Fibroblast of lung (primary cell): ENCODE data around the gene KASH5. TPM values are rescaled to one million over a fixed set of nuclear protein-coding genes. Genes with fewer than 3 reads are reported as not detected.

Experiments
- DNase-seq, 2 donors: peaks; one replicate each; pipeline versions ENCODE4 v3.0.0 to v3.0.0-alpha.2; 2010; ENCODE audit warnings: low read depth in 2 of 2
- H2AFZ ChIP-seq: 2 replicates; pipeline ENCODE4 v1.5.1; 2012; ENCODE audit warnings: low read length, control low read depth, inconsistent platforms
- H3K27ac ChIP-seq: 2 replicates; pipeline ENCODE4 v1.5.1; 2011; ENCODE audit warnings: low read length, control low read depth; ENCODE audit not compliant: insufficient read depth
- H3K27me3 ChIP-seq: 2 replicates; pipeline ENCODE4 v1.5.1; 2011; ENCODE audit warnings: mild to moderate bottlenecking, low read length; ENCODE audit not compliant: control insufficient read depth, insufficient read depth
- H3K36me3 ChIP-seq: 2 replicates; pipeline ENCODE4 v1.5.1; 2011; ENCODE audit warnings: low read length; ENCODE audit not compliant: control insufficient read depth, insufficient read depth
- H3K4me1 ChIP-seq: 2 replicates; pipeline ENCODE4 v1.5.1; 2011; ENCODE audit warnings: low read length; ENCODE audit not compliant: control insufficient read depth, insufficient read depth; ENCODE audit errors: extremely low read depth
- H3K4me2 ChIP-seq: 2 replicates; pipeline ENCODE4 v1.5.1; 2011; ENCODE audit warnings: low read length, control low read depth; ENCODE audit not compliant: insufficient read depth; ENCODE audit errors: extremely low read depth
- H3K4me3 ChIP-seq, 4 experiments: fragments of 200-600 bp in 1 of 4; sonication (generic) in 1 of 4; replicated peaks in 1 of 4; 2 replicates each; pipeline ENCODE4 v1.5.1; 2011 to 2016; ENCODE audit warnings: low read length in 4 of 4, low read depth in 3 of 4, mild to moderate bottlenecking in 3 of 4, control low read depth in 2 of 4, inconsistent platforms in 1 of 4, mixed read lengths in 1 of 4; ENCODE audit not compliant: insufficient read depth in 1 of 4; ENCODE audit errors: control extremely low read depth in 1 of 4
- H3K79me2 ChIP-seq: 2 replicates; pipeline ENCODE4 v1.5.1; 2012; ENCODE audit warnings: mild to moderate bottlenecking, low read length, inconsistent platforms; ENCODE audit not compliant: control insufficient read depth, insufficient read depth
- H3K9ac ChIP-seq: 2 replicates; pipeline ENCODE4 v1.5.1; 2011; ENCODE audit warnings: mild to moderate bottlenecking, low read length, control low read depth; ENCODE audit not compliant: insufficient read depth
- H3K9me3 ChIP-seq: 2 replicates; pipeline ENCODE4 v1.5.1; 2012; ENCODE audit warnings: low read depth, low read length; ENCODE audit not compliant: control insufficient read depth, insufficient read depth
- H4K20me1 ChIP-seq: 2 replicates; pipeline ENCODE4 v1.5.1; 2011; ENCODE audit warnings: low read length; ENCODE audit not compliant: control insufficient read depth, insufficient read depth; ENCODE audit errors: extremely low read depth
- EZH2 ChIP-seq: IDR thresholded peaks from 2 replicates; pipeline ENCODE4 v1.5.1; 2012; ENCODE audit warnings: low read length, control low read depth, mild to moderate bottlenecking; ENCODE audit errors: missing control alignments
- polyA plus RNA-seq, 2 donors: library from polyadenylated mRNA; depleted of rRNA in 1 of 2; stranded (reverse) in 1 of 2; unstranded in 1 of 2; fragments of >200 nt; gene quantifications; 2 replicates each; pipeline ENCODE4 v1.2.1, GENCODE V29; 2011 to 2012; ENCODE audit warnings: missing spikeins in 1 of 2
- total RNA-seq: library from RNA; depleted of rRNA; stranded (reverse); fragments of >200 nt; gene quantifications from 2 replicates; pipeline ENCODE4 v1.2.1, GENCODE V29; 2014
- TF ChIP-seq, protein P1 (sequence below), 2 donors: IDR thresholded peaks in 1 of 2; conservative IDR thresholded peaks in 1 of 2; 1 replicate in 1 of 2; 2 replicates in 1 of 2; pipeline ENCODE4 v1.5.1; 2011 to 2012; ENCODE audit warnings: low read length in 2 of 2, control low read depth in 1 of 2, inconsistent platforms in 1 of 2, low read depth in 1 of 2, mild to moderate bottlenecking in 1 of 2

KASH5 gene
- total and polyA plus RNA-seq, 2 donors (not counting 1 experiment from before 2014, with no cell fraction given): not detected

DNA sequence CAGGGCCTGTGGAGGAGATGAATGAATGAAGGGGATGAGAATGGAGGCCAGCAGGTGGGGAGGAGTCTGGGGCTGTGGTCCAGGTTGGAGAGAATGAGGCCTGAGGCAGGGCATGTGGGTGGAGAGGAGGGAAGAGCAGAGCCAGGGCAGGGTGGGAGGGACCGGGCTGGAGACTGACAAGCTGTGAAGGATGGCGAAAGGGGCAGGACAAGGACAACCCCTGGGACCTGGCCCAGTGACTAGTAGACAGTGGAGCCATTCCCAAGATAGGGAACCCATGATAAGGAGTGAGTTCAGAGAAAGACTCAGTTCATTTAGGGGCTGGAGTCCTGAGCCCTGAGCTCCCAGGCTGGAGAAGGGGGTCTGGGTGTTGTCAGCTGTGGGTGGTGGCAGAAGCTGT, 32.2 kb downstream of the KASH5 start:
- Histone ChIP-seq H3K27me3 (peaks cover 66% of the 10 kb centered on the region), H3K9me3 (no peaks in the 10 kb centered on the region), H3K9ac (no peak overlapping the region), H4K20me1 (no peaks in the 10 kb centered on the region), H3K4me2 (no peak overlapping the region), H3K4me1 (no peaks in the 10 kb centered on the region), H2AFZ (no peak overlapping the region), H3K27ac (no peak overlapping the region), H3K36me3 (no peaks in the 10 kb centered on the region), H3K79me2 (no peaks in the 10 kb centered on the region), H3K4me3 (no peak overlapping the region)
- no peak for DNase-seq
- TF ChIP-seq, protein P1, sequence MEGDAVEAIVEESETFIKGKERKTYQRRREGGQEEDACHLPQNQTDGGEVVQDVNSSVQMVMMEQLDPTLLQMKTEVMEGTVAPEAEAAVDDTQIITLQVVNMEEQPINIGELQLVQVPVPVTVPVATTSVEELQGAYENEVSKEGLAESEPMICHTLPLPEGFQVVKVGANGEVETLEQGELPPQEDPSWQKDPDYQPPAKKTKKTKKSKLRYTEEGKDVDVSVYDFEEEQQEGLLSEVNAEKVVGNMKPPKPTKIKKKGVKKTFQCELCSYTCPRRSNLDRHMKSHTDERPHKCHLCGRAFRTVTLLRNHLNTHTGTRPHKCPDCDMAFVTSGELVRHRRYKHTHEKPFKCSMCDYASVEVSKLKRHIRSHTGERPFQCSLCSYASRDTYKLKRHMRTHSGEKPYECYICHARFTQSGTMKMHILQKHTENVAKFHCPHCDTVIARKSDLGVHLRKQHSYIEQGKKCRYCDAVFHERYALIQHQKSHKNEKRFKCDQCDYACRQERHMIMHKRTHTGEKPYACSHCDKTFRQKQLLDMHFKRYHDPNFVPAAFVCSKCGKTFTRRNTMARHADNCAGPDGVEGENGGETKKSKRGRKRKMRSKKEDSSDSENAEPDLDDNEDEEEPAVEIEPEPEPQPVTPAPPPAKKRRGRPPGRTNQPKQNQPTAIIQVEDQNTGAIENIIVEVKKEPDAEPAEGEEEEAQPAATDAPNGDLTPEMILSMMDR (conservative IDR thresholded peaks at IDR 0.05 in 1 of 2, IDR thresholded peaks at IDR 0.05 in 1 of 2; ENCODE audit: low read depth in 1 of 2, low read length in 2 of 2): no peak
- TF ChIP-seq EZH2: no peak

DNA sequence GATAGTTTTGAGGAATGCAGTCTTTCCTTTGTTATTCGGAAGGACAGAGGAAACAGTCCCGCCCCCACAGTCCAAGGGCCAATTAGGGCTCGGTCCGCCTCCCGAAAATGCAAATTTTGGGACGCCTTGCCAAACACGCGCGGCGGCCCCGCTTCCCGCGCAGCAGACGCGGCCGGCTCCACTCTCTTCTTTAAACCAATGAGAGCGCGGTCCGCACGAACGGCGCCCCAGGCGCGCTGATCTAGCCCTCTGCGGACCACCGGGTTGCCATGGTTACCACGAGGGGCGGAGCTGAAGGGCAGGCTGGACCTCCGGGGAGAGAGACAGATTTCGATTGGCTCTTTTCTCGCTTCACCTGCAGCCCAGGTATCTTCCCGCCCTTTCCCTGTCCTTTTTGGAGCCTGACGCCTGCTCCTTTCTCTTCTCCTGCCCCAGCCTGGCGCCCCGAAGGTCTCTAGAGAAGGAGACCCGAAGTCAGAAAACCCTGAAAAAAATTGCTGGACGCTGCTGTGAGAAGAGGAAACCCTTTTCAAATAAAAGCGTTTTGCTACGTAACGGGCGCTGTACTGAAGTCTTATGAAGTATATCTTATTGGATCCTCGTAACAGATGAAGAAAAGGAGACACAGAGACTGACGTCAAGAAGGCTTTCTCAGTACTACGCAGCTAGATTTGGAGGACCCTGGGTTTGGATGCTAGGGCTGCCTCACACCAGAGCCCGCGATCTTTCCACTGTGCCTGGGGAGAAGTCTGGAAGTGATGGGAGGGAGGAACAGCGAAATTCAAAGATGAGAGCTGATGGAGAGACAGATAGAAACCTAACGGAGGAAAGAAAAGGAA, 33.2 kb downstream of the KASH5 start:
- no peak overlapping the region for H3K4me3 ChIP-seq
- TF ChIP-seq, protein P1 (conservative IDR thresholded peaks at IDR 0.05 in 1 of 2, IDR thresholded peaks at IDR 0.05 in 1 of 2; ENCODE audit: low read depth in 1 of 2, low read length in 2 of 2): no peak
- peak; percentile 72 for TF ChIP-seq EZH2
- H3K27ac ChIP-seq: no peak overlapping the region
- no peaks in the 10 kb centered on the region for H3K4me1 ChIP-seq
- DNase-seq: peak; percentile 20 to 44
- H3K79me2 ChIP-seq: no peaks in the 10 kb centered on the region
- no peak overlapping the region for H2AFZ ChIP-seq
- no peak overlapping the region for H3K9ac ChIP-seq
- H3K36me3 ChIP-seq: no peaks in the 10 kb centered on the region
- H3K27me3 ChIP-seq: peaks cover 75% of the 10 kb centered on the region
- H4K20me1 ChIP-seq: no peaks in the 10 kb centered on the region
- no peaks in the 10 kb centered on the region for H3K9me3 ChIP-seq
- H3K4me2 ChIP-seq: no peak overlapping the region

DNA sequence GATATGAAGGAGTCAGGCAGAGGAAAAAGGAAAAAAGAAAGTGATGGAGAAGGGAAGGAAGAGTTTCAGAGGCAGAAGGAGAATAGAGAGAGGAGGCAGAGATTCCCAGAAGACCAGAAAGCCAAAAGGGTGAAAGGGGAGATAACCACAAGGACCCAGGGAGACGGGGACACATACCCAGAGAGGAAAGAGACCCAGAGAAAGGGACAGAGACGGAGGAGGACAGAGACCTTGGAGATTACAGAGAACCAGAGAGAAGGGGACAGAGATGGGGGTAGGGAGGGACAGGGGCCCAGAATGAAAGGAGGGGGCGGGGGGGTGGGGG, 33.8 kb downstream of the KASH5 start:
- Histone ChIP-seq H3K4me3 (no peak overlapping the region), H4K20me1 (no peaks in the 10 kb centered on the region), H3K27ac (no peak overlapping the region), H3K27me3 (peaks cover 79% of the 10 kb centered on the region), H2AFZ (no peak overlapping the region), H3K9me3 (no peaks in the 10 kb centered on the region), H3K4me2 (no peak overlapping the region), H3K79me2 (no peaks in the 10 kb centered on the region), H3K9ac (no peak overlapping the region), H3K36me3 (no peaks in the 10 kb centered on the region), H3K4me1 (no peaks in the 10 kb centered on the region)
- TF ChIP-seq EZH2: no peak
- TF ChIP-seq, protein P1 (conservative IDR thresholded peaks at IDR 0.05 in 1 of 2, IDR thresholded peaks at IDR 0.05 in 1 of 2; ENCODE audit: low read depth in 1 of 2, low read length in 2 of 2): no peak
- DNase-seq: no peak
